SJCRH30 (cell line): Measurements from ENCODE around the gene SYNE2. TPM values are rescaled to one million over a fixed set of nuclear protein-coding genes. Genes with fewer than 3 reads are reported as not detected.
"Not testable (repeated sequence)": the region's sequence is repeated elsewhere in the genome, so short reads cannot be mapped to it uniquely, and the experiment has no call there.

Source experiments
- DNase-seq, 2 experiments: peaks; one replicate each; pipeline ENCODE4 v3.0.0-alpha.2; 2015 to 2020
- H3K27ac ChIP-seq: fragments of 250-450 bp; sonication (Bioruptor Pico); 2 replicates; pipeline ENCODE4 v1.5.1; 2020; ENCODE audit warnings: mild to moderate bottlenecking, moderate library complexity
- H3K27me3 ChIP-seq: fragments of 250-450 bp; sonication (Bioruptor Pico); 2 replicates; pipeline ENCODE4 v1.5.1; 2020; ENCODE audit warnings: mild to moderate bottlenecking, moderate library complexity
- H3K36me3 ChIP-seq: fragments of 250-450 bp; sonication (Bioruptor Pico); 2 replicates; pipeline ENCODE4 v1.5.1; 2020; ENCODE audit warnings: mild to moderate bottlenecking, moderate library complexity
- H3K4me1 ChIP-seq: fragments of 250-450 bp; sonication (Bioruptor Pico); 2 replicates; pipeline ENCODE4 v1.5.1; 2020; ENCODE audit warnings: mild to moderate bottlenecking, moderate library complexity
- H3K4me3 ChIP-seq: fragments of 250-450 bp; sonication (Bioruptor Pico); 2 replicates; pipeline ENCODE4 v1.5.1; 2020; ENCODE audit warnings: mild to moderate bottlenecking, moderate library complexity
- H3K9me3 ChIP-seq: fragments of 250-450 bp; sonication (Bioruptor Pico); replicated peaks from 2 replicates; pipeline ENCODE4 v1.5.1; 2020; ENCODE audit warnings: mild to moderate bottlenecking, moderate library complexity
- total RNA-seq: library from RNA; depleted of rRNA; stranded (reverse); fragments of >200 nt; shearing (Covaris generic); gene quantifications from 2 replicates; pipeline ENCODE4 v1.2.3, GENCODE V29; 2014

The SYNE2 gene
- total RNA-seq, 1 experiment from 2014 or later, result 48.2 TPM

- Histone ChIP-seq H3K36me3 (peaks cover 25% of the 10 kb centered on the region), H3K4me1 (no peaks in the 10 kb centered on the region), H3K27ac (no peak overlapping the region), H3K9me3 (no peaks in the 10 kb centered on the region), H3K27me3 (no peaks in the 10 kb centered on the region), H3K4me3 (no peak overlapping the region)
- DNase-seq, result peak in 1 of 2 experiments; percentile 7
Observed at GRCh38 chr14:64137657-64138290, 285.0 kb downstream of the SYNE2 start.

GRCh38 chr14:64147126-64147790, 294.5 kb downstream of the SYNE2 start:
- peaks cover 12% of the 10 kb centered on the region for H3K4me1 ChIP-seq
- H3K27me3 ChIP-seq, result no peaks in the 10 kb centered on the region
- peaks cover 19% of the 10 kb centered on the region; the same call in 1 of the 2 replicates for H3K36me3 ChIP-seq
- peak; percentile 56 to 58 for DNase-seq
- H3K4me3 ChIP-seq, result no peak overlapping the region
- H3K9me3 ChIP-seq, result no peaks in the 10 kb centered on the region
- H3K27ac ChIP-seq, result peak overlapping the region; percentile 17; the same call in 1 of the 2 replicates

- H3K4me1 ChIP-seq, result peaks cover 12% of the 10 kb centered on the region
- H3K27me3 ChIP-seq, result no peaks in the 10 kb centered on the region
- H3K4me3 ChIP-seq, result no peak overlapping the region
- no peak for DNase-seq
- H3K36me3 ChIP-seq, result peaks cover 16% of the 10 kb centered on the region; the same call in 1 of the 2 replicates
- no peaks in the 10 kb centered on the region for H3K9me3 ChIP-seq
- H3K27ac ChIP-seq, result no peak overlapping the region
Observed at GRCh38 chr14:64149921-64150320, 297.1 kb downstream of the SYNE2 start.

GRCh38 chr14:64158608-64159007, 305.8 kb downstream of the SYNE2 start:
- Histone ChIP-seq H3K4me1 (no peaks in the 10 kb centered on the region), H3K9me3 (no peaks in the 10 kb centered on the region), H3K4me3 (no peak overlapping the region), H3K36me3 (peaks cover 16% of the 10 kb centered on the region), H3K27me3 (no peaks in the 10 kb centered on the region), H3K27ac (no peak overlapping the region)
- DNase-seq, result no peak

GRCh38 chr14:64159588-64159987, 306.8 kb downstream of the SYNE2 start:
- Histone ChIP-seq H3K36me3 (peaks cover 17% of the 10 kb centered on the region), H3K9me3 (no peaks in the 10 kb centered on the region), H3K4me3 (no peak overlapping the region), H3K27me3 (no peaks in the 10 kb centered on the region), H3K4me1 (no peaks in the 10 kb centered on the region), H3K27ac (no peak overlapping the region)
- DNase-seq, result no peak

- Histone ChIP-seq H3K4me1 (no peaks in the 10 kb centered on the region), H3K4me3 (no peak overlapping the region), H3K36me3 (peaks cover 23% of the 10 kb centered on the region), H3K27me3 (no peaks in the 10 kb centered on the region), H3K9me3 (no peaks in the 10 kb centered on the region), H3K27ac (no peak overlapping the region)
- no peak for DNase-seq
Observed at GRCh38 chr14:64170181-64170580, 317.4 kb downstream of the SYNE2 start.

GRCh38 chr14:64174922-64175782, 322.3 kb downstream of the SYNE2 start:
- no peak for DNase-seq

GRCh38 chr14:64176330-64176729, 323.5 kb downstream of the SYNE2 start:
- H3K27ac ChIP-seq, result no peak overlapping the region
- H3K36me3 ChIP-seq, result peaks cover 11% of the 10 kb centered on the region
- no peaks in the 10 kb centered on the region for H3K9me3 ChIP-seq
- H3K4me1 ChIP-seq, result no peaks in the 10 kb centered on the region
- no peaks in the 10 kb centered on the region for H3K27me3 ChIP-seq
- H3K4me3 ChIP-seq, result no peak overlapping the region
- DNase-seq, result no peak

More at GRCh38 chr14:64174922-64175782, 322.3 kb downstream of the SYNE2 start:
- Histone ChIP-seq H3K36me3 (peaks cover 14% of the 10 kb centered on the region), H3K4me1 (no peaks in the 10 kb centered on the region), H3K27ac (no peak overlapping the region), H3K27me3 (no peaks in the 10 kb centered on the region), H3K4me3 (no peak overlapping the region), H3K9me3 (no peaks in the 10 kb centered on the region)

GRCh38 chr14:64178814-64179213, 326.0 kb downstream of the SYNE2 start:
- H3K27me3 ChIP-seq, result no peaks in the 10 kb centered on the region
- H3K4me3 ChIP-seq, result no peak overlapping the region
- H3K27ac ChIP-seq, result no peak overlapping the region
- H3K4me1 ChIP-seq, result no peaks in the 10 kb centered on the region
- peaks cover 17% of the 10 kb centered on the region for H3K36me3 ChIP-seq
- no peaks in the 10 kb centered on the region for H3K9me3 ChIP-seq
- no peak for DNase-seq

- H3K9me3 ChIP-seq, H3K4me3 ChIP-seq, DNase-seq, H3K4me1 ChIP-seq, H3K27ac ChIP-seq, H3K27me3 ChIP-seq: not testable (repeated sequence)
- H3K36me3 ChIP-seq, result peaks cover 20% of the 10 kb centered on the region
Observed at GRCh38 chr14:64182908-64183307, 330.1 kb downstream of the SYNE2 start.

GRCh38 chr14:64184103-64184729, 331.4 kb downstream of the SYNE2 start:
- no peaks in the 10 kb centered on the region for H3K4me1 ChIP-seq
- no peaks in the 10 kb centered on the region for H3K27me3 ChIP-seq
- H3K4me3 ChIP-seq, result no peak overlapping the region
- H3K27ac ChIP-seq, result no peak overlapping the region
- DNase-seq, result no peak
- peaks cover 20% of the 10 kb centered on the region for H3K36me3 ChIP-seq
- no peaks in the 10 kb centered on the region for H3K9me3 ChIP-seq

GRCh38 chr14:64185184-64185583, 332.4 kb downstream of the SYNE2 start:
- Histone ChIP-seq H3K4me3 (no peak overlapping the region), H3K4me1 (no peaks in the 10 kb centered on the region), H3K27ac (no peak overlapping the region), H3K9me3 (no peaks in the 10 kb centered on the region), H3K36me3 (peaks cover 16% of the 10 kb centered on the region), H3K27me3 (no peaks in the 10 kb centered on the region)
- DNase-seq, result no peak

- H3K36me3 ChIP-seq, result peaks cover 11% of the 10 kb centered on the region
- DNase-seq, result no peak
Observed at GRCh38 chr14:64186231-64187129, 333.7 kb downstream of the SYNE2 start.

GRCh38 chr14:64187331-64187730, 334.5 kb downstream of the SYNE2 start:
- Histone ChIP-seq H3K4me3 (no peak overlapping the region), H3K9me3 (no peaks in the 10 kb centered on the region), H3K27me3 (no peaks in the 10 kb centered on the region), H3K36me3 (peaks cover 7% of the 10 kb centered on the region; the same call in 1 of the 2 replicates), H3K27ac (no peak overlapping the region), H3K4me1 (no peaks in the 10 kb centered on the region)
- DNase-seq, result no peak

More at GRCh38 chr14:64186231-64187129, 333.7 kb downstream of the SYNE2 start:
- Histone ChIP-seq H3K9me3 (no peaks in the 10 kb centered on the region), H3K4me3 (no peak overlapping the region), H3K27ac (no peak overlapping the region), H3K27me3 (no peaks in the 10 kb centered on the region), H3K4me1 (no peaks in the 10 kb centered on the region)
